Head of caudate nucleus (tissue), 42 donors: ENCODE measurements around the gene SALL3.

ENCODE experiments used
- DNase-seq, 42 donors: peaks; one replicate each; pipeline versions ENCODE4 v3.0.0 to v3.0.0-alpha.2; 2020 to 2021; ENCODE audit warnings: mixed read lengths in 7 of 42
- intact Hi-C: fragments of 100-400 bp; cut with DNase I; formaldehyde crosslinking; loops from one replicate; pipeline ENCODE4 v1.15.0; 2022

SALL3 gene

DNA sequence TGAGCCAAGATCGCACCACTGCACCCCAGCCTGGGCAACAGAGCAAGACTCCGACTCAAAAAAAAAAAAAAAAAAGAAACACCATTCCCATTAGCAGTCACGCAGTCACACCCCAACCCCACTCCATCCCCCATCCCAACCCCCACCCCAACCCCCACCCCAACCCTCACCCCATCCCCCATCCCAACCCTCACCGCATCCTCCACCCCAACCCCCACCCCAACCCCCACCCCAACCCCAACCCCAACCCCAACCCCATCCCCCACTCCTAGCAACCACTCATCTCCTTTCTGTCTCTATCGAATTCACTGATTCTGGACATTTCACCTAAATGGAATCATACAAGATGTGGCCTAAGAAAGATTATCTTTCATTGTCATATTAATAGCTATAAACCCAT, 63.7 kb downstream of the SALL3 start:
- intact Hi-C loops: no loop called here
- DNase-seq: no peak

GRCh38 chr18:79046522-79046921, 66.9 kb downstream of the SALL3 start:
- DNase-seq: no peak
- intact Hi-C loops: no loop called here

GRCh38 chr18:79047556-79048244, 68.1 kb downstream of the SALL3 start:
- DNase-seq: no peak
- intact Hi-C loops: no loop called here

DNA sequence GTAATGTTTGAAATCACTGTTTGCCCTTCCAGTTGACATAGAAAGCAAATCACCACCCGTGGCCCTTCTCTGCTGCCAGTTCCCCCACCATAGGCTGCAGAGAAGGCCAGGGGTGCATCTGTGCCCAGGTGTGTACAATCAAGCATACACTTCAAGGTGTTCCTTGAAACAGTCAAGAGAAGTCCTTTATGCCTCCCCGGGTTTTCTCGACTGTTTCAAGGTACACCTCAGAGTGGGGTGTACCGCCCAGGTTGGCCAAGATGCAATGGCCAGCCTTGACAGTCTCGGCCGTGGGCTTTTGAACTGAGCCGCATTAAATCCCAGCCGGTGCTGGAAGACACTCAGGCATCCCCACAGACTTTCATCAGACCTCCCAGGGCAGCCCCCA, 68.6 kb downstream of the SALL3 start:
- no peak for DNase-seq
- intact Hi-C loops: no loop called here

- intact Hi-C loops: no loop called here
Observed at GRCh38 chr18:79049506-79049905, 69.9 kb downstream of the SALL3 start.

More at GRCh38 chr18:79049506-79049905, 69.9 kb downstream of the SALL3 start:
- DNase-seq: no peak
